Inferior parietal cortex (tissue), 1 donor: ENCODE measurements around the gene CKS1B.

ENCODE experiments used
- DNase-seq: peaks from one replicate; pipeline ENCODE4 v3.0.0-alpha.2; 2016; ENCODE audit errors: extremely low spot score

CKS1B gene

GRCh38 chr1:154974102-154974807, at the start of gene CKS1B:
Gene CKS1B (plus strand): TSS chr1:154974681. CDS start chr1:154974746, 65 bp downstream.
- DNase-seq: peak; percentile 100

GRCh38 chr1:154925335-154926170, 48.9 kb upstream of the CKS1B start:
- no peak for DNase-seq

GRCh38 chr1:154926201-154926600, 48.3 kb upstream of the CKS1B start:
- DNase-seq: no peak

GRCh38 chr1:154931940-154932487, 42.5 kb upstream of the CKS1B start:
- DNase-seq: no peak

GRCh38 chr1:154934358-154934948, 40.0 kb upstream of the CKS1B start:
- no peak for DNase-seq

GRCh38 chr1:154935749-154936554, 38.5 kb upstream of the CKS1B start:
- no peak for DNase-seq

GRCh38 chr1:154936555-154937084, 37.9 kb upstream of the CKS1B start, which contains the start of gene PMVK:
Gene PMVK (minus strand): TSS chr1:154936719. CDS start chr1:154936685, 34 bp downstream.
- peak; percentile 95 for DNase-seq

GRCh38 chr1:154937085-154937987, 37.1 kb upstream of the CKS1B start:
- DNase-seq: peak; percentile 91

- DNase-seq: no peak
Measured at GRCh38 chr1:154937988-154938386, 36.5 kb upstream of the CKS1B start.

GRCh38 chr1:154938604-154939399, 35.7 kb upstream of the CKS1B start:
- DNase-seq: no peak

GRCh38 chr1:154940213-154940560, 34.3 kb upstream of the CKS1B start:
- no peak for DNase-seq

- DNase-seq: no peak
Measured at GRCh38 chr1:154940651-154941194, 33.8 kb upstream of the CKS1B start.

- no peak for DNase-seq
Measured at GRCh38 chr1:154941333-154942013, 33.0 kb upstream of the CKS1B start.

GRCh38 chr1:154943649-154944400, 30.7 kb upstream of the CKS1B start:
- no peak for DNase-seq

GRCh38 chr1:154944401-154945159, 29.9 kb upstream of the CKS1B start:
- DNase-seq: no peak

GRCh38 chr1:154945160-154945961, 29.1 kb upstream of the CKS1B start:
- DNase-seq: no peak
